Activated naive CD4-positive, alpha-beta T cell treated with anti-CD3 and anti-CD28 coated beads, Interleukin-2, amount 50 U/mL, for 24 hours (primary cell): ENCODE data around the gene HMGN3.

Source experiments
- H3K27ac Mint-ChIP-seq: one replicate; pipeline ENCODE4 v1.8.0; 2021; ENCODE audit warnings: mild to moderate bottlenecking, mixed read lengths
- H3K27me3 Mint-ChIP-seq: one replicate; pipeline ENCODE4 v1.8.0; 2021; ENCODE audit warnings: mixed read lengths
- H3K36me3 Mint-ChIP-seq: one replicate; pipeline ENCODE4 v1.8.0; 2021; ENCODE audit warnings: mixed read lengths
- H3K4me1 Mint-ChIP-seq: one replicate; pipeline ENCODE4 v1.8.0; 2021; ENCODE audit warnings: mixed read lengths
- H3K4me3 Mint-ChIP-seq: one replicate; pipeline ENCODE4 v1.8.0; 2021; ENCODE audit warnings: mild to moderate bottlenecking, mixed read lengths
- H3K9me3 Mint-ChIP-seq: one replicate; pipeline ENCODE4 v1.8.0; 2021; ENCODE audit warnings: mixed read lengths

The HMGN3 gene

DNA sequence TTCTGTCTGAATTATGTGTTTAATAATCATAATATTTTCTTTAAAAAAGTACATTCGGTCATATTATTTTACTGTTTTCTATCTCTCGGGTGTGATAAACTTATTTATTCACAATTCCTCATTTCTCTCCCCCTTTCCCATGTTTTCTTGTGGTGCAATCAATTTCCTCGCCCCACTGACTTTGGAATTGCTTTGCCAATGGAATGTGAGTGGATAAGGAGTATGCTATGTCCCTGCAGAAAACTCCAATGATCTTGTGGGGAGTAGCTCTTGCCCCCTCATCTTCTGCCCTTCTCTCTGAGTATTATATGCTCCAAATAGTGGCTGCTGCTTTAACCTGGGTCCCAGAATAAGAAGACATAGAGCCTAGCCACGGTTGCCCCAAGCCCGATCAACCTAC, 64.1 kb downstream of the HMGN3 start:
- peaks cover 3% of the 10 kb centered on the region for H3K27me3 Mint-ChIP-seq
- no peaks in the 10 kb centered on the region for H3K9me3 Mint-ChIP-seq
- no peaks in the 10 kb centered on the region for H3K36me3 Mint-ChIP-seq
- no peaks in the 10 kb centered on the region for H3K4me1 Mint-ChIP-seq
- no peak overlapping the region for H3K27ac Mint-ChIP-seq
- no peak overlapping the region for H3K4me3 Mint-ChIP-seq

DNA sequence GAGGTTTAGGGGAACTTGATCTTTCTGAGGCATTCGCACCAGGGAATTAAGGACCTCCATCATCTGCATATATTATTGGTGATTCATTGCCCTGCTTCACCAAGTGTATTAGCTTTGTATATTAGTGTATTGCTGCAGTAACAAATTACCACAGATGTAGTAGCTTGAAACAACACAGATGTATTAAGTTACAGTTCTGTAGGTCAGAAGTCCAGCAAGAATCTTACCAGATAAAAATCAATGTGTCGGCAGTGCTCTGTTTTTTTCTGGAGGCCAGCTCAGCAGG, 65.8 kb downstream of the HMGN3 start:
- Mint-ChIP-seq H3K4me1 (no peaks in the 10 kb centered on the region), H3K4me3 (no peak overlapping the region), H3K36me3 (no peaks in the 10 kb centered on the region), H3K27ac (no peak overlapping the region), H3K9me3 (no peaks in the 10 kb centered on the region), H3K27me3 (peaks cover 3% of the 10 kb centered on the region)

DNA sequence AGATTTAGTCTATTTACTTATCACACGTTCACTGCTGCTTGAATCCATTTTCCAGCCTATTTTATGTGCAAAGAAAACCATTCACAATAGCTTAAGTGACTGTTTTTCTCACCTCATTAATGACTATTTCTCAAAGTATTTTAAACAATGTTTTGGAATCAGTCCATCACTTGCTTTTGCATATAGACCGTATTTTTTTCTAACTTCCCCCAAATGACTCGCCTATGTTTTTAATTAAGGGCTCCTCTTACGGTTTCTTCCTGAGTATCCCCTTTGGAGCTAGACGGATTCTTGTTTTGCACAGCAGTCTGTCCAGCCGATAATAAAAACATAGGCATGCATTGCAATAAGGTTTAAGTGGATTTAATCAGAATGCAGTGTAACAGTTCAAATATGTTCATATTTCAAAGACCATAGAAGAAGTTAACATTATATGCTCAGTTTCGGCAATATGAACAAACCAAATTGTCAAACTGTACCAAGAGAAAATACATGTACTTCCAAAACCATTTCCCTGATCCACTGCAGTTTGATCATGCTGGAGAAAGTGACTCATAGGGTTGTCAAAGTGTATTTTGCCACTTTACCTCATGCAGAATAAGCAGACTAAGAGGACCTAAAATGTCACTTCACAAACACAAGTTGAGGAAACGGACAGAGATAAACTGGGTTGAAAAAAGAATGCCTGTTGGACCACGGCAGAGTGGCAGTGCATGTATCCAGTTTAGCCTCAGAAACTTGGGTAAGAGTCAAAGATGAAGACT, 66.4 kb downstream of the HMGN3 start:
- Mint-ChIP-seq H3K27me3 (peaks cover 3% of the 10 kb centered on the region), H3K36me3 (no peaks in the 10 kb centered on the region), H3K9me3 (no peaks in the 10 kb centered on the region), H3K27ac (no peak overlapping the region), H3K4me3 (no peak overlapping the region), H3K4me1 (no peaks in the 10 kb centered on the region)

DNA sequence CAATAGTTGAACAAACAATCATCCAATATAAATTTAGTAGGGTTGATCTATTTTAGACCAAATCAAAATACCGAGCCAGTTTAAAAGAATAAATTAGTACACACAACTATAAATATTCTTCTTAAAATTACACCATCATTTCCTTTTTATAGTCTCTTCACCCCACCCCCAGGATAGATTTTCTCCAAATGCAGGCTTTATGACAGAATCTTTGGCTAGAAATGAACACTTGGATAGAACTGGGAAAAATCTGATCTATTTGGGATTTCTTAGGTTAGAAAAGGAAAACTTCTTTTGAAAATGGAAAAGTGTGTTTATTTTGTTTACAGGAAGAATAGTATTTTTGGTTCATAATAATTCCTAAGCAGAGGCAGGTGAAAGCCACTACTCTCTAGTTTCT, 74.6 kb downstream of the HMGN3 start:
- no peak overlapping the region for H3K27ac Mint-ChIP-seq
- no peaks in the 10 kb centered on the region for H3K4me1 Mint-ChIP-seq
- H3K36me3 Mint-ChIP-seq = no peaks in the 10 kb centered on the region

DNA sequence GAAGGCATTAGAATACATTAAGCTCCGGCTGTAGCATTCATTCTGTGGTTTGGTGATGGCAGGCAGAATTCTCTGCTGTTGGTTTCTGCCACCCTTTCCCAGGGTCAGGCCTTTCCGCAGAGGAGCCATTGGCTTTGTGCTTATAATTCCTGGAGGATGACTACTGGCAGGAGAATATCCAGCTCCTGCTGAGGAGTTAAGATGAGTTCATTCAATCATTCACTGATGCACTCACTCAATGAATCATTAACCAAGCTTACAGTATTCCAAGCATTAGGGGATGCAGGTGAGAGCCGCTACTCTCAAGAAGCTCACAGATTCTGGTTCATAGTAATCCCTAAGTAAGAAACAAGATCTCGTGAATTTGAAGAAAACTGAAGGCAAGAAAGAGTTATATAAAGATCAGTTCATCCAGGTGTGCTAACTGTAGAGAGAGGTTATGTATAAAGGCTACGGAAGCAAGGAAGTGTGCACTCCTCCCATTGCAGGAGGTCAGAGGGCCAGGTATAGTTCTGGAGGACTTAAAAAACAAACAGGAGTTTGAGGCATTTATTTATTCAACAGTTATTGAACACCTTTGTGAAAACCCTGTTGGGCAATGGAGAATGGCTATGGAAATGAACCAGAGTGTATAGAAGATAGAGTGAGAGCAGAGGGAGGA, 75.5 kb downstream of the HMGN3 start:
- Mint-ChIP-seq H3K4me3 (no peak overlapping the region), H3K27ac (no peak overlapping the region)

More for the DNA sequence above, 74.6 kb downstream of the HMGN3 start:
- H3K9me3 Mint-ChIP-seq = no peaks in the 10 kb centered on the region
- no peak overlapping the region for H3K4me3 Mint-ChIP-seq
- peaks cover 2% of the 10 kb centered on the region for H3K27me3 Mint-ChIP-seq

DNA sequence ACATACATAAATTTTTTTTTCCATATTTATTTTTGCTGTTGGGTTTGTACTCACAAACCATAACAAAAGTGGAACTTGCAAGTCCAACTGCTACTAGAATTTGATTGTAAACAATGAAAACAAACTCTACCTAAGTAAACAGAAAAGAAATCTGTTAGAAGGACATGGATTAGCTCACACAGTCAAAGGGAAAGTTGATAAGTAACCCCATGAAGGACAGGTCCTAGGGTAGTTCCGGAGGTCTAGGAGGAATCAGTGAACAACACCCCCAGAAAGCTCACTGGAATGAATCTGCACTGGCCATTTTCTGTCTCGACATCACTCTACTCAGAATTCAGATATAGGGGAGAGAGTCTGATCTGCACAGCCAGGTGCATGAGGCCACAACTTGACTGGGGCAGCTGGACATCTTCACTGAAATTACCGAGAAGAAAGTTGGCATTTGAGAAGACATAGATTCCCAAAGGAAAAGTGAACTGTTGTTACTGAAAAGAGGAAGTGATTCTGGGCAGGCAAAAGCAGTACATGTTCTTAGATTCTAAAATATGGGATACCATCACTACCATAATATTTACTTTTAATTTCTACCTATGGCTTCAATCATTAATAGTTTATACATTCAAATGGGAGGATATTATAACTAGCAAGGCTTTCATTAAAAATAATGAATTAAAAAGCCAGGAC, 76.4 kb downstream of the HMGN3 start:
- Mint-ChIP-seq H3K27ac (no peak overlapping the region), H3K4me3 (no peak overlapping the region), H3K4me1 (no peaks in the 10 kb centered on the region)

More for the DNA sequence above, 75.5 kb downstream of the HMGN3 start:
- H3K9me3 Mint-ChIP-seq = no peaks in the 10 kb centered on the region
- no peaks in the 10 kb centered on the region for H3K4me1 Mint-ChIP-seq
- peaks cover 2% of the 10 kb centered on the region for H3K27me3 Mint-ChIP-seq
- no peaks in the 10 kb centered on the region for H3K36me3 Mint-ChIP-seq

DNA sequence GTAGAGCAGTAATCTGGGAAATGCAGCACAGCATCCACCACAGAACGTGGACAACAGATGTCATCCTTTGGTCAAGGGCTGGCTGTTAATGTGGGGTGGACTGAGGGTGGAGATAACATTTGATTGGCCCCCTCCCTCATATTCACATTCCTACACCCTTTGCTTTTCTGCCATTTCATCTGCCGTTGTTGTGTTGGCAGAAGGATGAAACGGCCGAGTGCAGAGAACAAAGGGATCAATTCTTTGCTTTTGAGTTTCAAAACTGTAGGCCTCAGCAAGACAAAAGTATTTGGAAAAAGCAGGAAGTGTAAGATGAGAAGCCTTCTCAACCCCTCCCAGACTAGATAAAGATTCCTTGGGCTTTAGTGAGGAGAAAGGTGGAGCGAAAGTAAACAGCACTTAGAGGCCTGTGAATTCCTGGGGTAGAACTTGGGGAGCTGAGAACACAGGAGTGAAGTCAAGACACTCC, 82.2 kb downstream of the HMGN3 start:
- Mint-ChIP-seq H3K27ac (no peak overlapping the region), H3K9me3 (no peaks in the 10 kb centered on the region), H3K36me3 (no peaks in the 10 kb centered on the region), H3K4me3 (no peak overlapping the region), H3K4me1 (no peaks in the 10 kb centered on the region), H3K27me3 (peaks cover 2% of the 10 kb centered on the region)

More for the DNA sequence above, 76.4 kb downstream of the HMGN3 start:
- H3K27me3 Mint-ChIP-seq = peaks cover 2% of the 10 kb centered on the region
- H3K9me3 Mint-ChIP-seq = no peaks in the 10 kb centered on the region
- H3K36me3 Mint-ChIP-seq = no peaks in the 10 kb centered on the region
